KOPT-K1 (cell line): ENCODE data around the gene MISP.

Source experiments
- H3K27ac ChIP-seq: fragments of 200-600 bp; sonication (generic); 2 replicates; pipeline ENCODE4 v1.5.1; 2016; ENCODE audit warnings: antibody characterized with exemption, mild to moderate bottlenecking, low read depth, low read length; ENCODE audit not compliant: poor library complexity, severe bottlenecking
- H3K36me3 ChIP-seq: fragments of 200-600 bp; sonication (generic); 2 replicates; pipeline ENCODE4 v1.5.1; 2017; ENCODE audit warnings: antibody characterized with exemption, mild to moderate bottlenecking, low read length, moderate library complexity; ENCODE audit not compliant: insufficient read depth
- H3K9me3 ChIP-seq: fragments of 200-600 bp; sonication (generic); 2 replicates; pipeline ENCODE4 v1.5.1; 2017; ENCODE audit warnings: antibody characterized with exemption, low read length, mild to moderate bottlenecking; ENCODE audit not compliant: insufficient read depth, poor library complexity, severe bottlenecking

MISP gene

GRCh38 chr19:791567-792305, 40.8 kb downstream of the MISP start:
- H3K27ac ChIP-seq, result no peak overlapping the region
- H3K36me3 ChIP-seq, result no peaks in the 10 kb centered on the region

DNA sequence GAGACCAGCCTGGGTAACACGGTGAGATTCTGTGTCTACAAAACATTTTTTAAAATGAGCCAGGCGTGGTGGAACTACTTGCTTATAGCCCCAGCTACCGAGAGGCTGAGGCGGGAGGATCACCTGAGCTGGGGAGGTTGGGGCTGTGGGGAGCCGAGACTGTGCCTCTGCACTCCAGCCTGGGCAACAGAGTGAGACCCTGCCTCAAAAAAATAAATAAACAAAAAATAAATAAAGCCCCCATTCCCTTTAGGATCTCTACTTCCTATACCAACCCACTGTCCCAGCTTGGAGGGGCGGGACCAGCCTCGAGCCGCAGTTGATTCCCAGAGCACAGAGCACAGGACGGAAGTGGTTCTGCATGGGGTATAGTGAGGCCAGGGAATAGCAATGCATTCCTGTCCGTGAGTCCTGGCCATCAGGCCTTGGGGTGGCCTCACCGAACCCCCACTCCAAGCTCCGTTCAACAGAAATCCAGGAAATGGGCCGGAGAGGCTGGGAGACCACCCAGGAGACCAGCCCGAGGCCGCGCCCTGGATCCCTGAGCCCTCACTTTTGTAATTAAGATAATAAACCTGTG, 41.5 kb downstream of the MISP start:
- no peaks in the 10 kb centered on the region for H3K9me3 ChIP-seq
- H3K27ac ChIP-seq, result no peak overlapping the region

More at GRCh38 chr19:791567-792305, 40.8 kb downstream of the MISP start:
- no peaks in the 10 kb centered on the region for H3K9me3 ChIP-seq

DNA sequence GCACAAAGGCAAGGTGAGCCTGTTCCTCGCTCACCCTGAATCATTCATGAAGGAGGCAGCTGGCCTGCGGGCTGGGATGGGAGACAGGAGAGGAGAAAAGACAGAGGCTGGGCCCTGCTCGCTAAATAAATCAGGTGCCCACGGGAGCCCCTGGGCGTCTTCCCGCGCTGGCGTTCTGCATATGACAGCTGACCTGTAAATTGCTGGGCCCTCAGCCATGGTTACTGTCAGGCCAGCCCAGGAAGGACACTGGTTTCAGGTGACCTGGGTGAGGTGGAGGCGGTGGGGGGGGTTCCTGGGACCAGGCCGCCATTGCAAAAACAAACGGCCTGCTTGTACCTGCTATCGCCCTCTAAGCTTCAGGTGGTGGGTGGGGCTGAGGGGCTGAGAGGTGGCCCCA, 42.9 kb downstream of the MISP start:
- Histone ChIP-seq H3K27ac (no peak overlapping the region), H3K36me3 (peaks cover 9% of the 10 kb centered on the region), H3K9me3 (no peaks in the 10 kb centered on the region)

More for the DNA sequence above, 41.5 kb downstream of the MISP start:
- H3K36me3 ChIP-seq, result no peaks in the 10 kb centered on the region

DNA sequence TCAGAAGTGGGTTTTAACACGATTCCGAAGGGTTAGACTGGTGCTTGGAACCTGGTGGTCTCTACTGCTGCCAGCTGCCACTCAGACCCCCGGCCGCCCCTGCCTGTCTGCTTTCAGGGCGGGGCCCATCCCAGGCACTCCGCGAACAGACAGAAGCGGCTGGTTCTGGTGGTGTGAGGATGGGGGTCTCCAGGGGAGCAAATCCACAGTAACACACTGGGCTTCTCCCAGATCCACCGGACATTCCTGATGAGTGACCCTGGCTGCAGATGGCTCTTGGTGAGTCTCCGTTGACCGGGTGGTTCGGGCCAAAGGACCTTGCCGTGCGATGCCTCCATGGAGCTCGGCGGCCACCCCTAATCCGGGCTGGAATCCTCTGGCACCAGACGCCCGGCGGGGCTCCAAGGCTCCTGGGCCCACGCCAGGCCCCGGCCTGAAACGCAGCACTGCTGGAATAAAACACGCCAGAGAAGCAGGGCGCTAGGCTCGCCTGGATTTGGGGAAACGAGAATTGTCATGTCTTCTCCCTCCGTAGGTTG, 44.2 kb downstream of the MISP start:
- H3K36me3 ChIP-seq, result peaks cover 22% of the 10 kb centered on the region
- no peaks in the 10 kb centered on the region for H3K9me3 ChIP-seq
- H3K27ac ChIP-seq, result no peak overlapping the region

- no peaks in the 10 kb centered on the region for H3K9me3 ChIP-seq
- peak overlapping the region; percentile 72 for H3K27ac ChIP-seq
- peaks cover 30% of the 10 kb centered on the region for H3K36me3 ChIP-seq
Measured at GRCh38 chr19:795691-796581, 45.0 kb downstream of the MISP start.

GRCh38 chr19:796692-797527, 46.0 kb downstream of the MISP start, which contains the start of gene PTBP1:
PTBP1 (plus strand) TSS chr19:797452; CDS start chr19:797498, 46 bp downstream.
- Histone ChIP-seq H3K27ac (peak within 1 kb of the TSS; percentile 99), H3K9me3 (no peaks in the 10 kb centered on the region), H3K36me3 (peaks cover 40% of the 10 kb centered on the region)

DNA sequence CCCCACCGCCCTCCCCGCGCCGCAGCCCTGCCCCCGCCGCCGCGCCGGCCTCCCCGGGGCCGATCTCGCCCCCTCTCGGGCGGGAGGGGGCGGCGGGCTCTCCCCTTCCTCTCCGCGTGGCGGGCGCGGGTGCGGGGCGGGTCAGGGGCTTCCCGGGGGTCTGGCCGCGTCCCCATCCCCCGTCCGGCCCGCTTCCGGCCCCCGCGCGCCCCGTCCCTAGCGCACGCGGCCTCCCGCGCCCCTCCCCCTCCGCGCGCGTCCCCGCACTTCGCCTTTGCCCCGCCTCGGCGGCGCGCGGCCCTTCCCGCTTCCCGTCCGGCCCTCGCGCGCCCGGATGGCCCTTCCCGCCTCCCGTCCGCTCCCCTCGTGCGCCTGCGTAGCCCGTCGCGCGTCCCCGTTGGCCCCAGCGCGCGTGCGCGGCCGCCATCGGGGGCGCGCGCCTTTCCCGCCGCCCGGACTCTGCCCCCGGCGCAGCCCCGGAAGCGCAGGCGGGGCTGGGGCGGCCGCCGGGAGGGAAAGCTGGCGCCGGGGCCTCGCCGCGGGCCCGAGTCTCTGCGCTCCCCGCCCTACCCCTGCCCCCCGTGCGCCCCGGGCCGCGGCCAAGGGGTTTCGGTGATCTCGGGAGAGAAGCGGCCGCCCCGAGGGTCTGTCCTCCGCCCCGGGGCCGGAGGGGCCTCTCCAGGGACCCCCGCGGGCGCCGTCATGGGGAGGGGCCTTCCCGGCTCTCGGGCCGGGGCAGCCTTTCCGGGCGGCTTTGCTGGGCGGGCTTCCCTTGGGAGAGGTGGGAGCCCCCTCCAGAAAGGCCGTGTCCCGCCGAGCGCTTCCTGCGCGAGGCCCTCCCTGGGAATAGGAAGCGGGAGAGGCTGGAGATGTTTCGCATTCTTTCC, 46.9 kb downstream of the MISP start:
- Histone ChIP-seq H3K9me3 (no peaks in the 10 kb centered on the region), H3K36me3 (peaks cover 49% of the 10 kb centered on the region), H3K27ac (peak overlapping the region; percentile 99)

GRCh38 chr19:798415-799075, 47.6 kb downstream of the MISP start:
- Histone ChIP-seq H3K9me3 (no peaks in the 10 kb centered on the region), H3K36me3 (peaks cover 56% of the 10 kb centered on the region), H3K27ac (peak overlapping the region; percentile 99)

DNA sequence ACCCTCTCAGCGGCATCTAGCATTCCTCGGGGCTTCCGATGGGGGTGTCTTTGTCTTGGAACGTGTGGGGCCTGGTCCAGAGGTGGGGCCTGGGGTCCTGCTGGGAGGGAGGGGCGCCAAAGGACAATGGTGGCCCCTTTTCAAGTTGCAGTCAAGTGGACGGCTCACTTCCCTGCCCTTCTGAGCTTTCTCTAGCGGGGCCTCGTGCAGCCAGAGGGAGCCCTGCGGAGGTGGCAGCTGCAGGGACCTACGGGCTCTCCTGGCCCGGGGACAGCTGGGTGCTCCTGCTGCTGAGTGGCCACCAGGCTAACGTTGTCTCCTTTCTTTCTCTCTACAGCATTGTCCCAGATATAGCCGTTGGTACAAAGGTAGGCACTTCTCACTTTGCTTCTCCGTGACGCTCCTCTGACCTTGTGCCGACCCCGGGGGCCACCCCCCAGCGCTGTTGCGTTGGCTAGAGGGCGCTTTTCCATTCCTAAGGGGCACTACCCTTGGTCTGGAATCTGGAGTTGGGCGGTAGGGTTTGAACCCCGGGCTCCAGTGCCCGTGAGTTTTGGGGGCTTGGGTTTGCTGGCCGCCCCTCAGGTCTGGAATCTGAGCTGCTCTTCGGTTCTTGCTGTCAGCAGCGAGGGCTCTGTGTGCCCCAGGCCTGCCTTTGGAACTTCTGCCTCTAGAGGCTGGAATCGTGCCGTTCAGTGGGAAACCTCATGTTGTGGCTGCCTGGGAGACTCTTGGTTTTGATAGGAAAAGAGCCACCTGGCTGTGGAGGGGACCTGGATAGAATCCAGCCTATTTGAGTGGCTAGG, 48.4 kb downstream of the MISP start:
- H3K9me3 ChIP-seq, result no peaks in the 10 kb centered on the region
- peak overlapping the region; percentile 99 for H3K27ac ChIP-seq
- H3K36me3 ChIP-seq, result peaks cover 64% of the 10 kb centered on the region

DNA sequence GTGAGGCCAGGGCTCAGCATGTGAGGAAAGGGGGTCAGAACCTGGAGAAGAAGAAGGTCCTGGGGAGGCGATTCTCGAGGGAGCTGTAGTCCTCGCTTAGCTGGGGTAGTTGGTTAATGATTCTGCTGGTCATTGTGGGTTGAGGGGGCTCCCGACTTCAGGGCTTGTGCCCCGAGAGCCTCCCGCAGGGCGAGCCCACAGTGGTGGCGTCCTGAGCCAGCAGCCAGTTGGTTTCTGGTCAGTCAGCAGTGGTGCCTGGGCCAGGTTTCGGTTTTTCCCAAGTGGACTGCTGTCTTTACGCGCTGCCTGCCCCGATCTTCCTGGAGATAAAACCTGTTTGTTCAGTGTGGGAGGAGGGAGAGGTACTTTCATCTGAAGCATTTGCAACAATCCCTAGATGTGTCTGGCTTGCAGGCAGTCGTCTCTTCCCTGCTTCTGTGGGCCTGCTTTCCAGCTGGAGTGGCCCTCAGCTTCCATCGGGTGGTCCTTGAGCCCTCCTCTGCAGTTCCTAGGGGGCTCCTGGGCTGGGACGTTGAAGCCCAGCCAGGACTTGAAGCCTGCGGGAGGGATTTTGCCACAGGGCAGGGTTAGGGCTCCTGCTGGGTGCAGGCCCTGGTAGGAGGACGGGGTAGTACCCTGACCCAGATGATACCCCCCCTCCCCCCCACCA, 49.6 kb downstream of the MISP start:
- Histone ChIP-seq H3K9me3 (no peaks in the 10 kb centered on the region), H3K27ac (peak overlapping the region; percentile 99), H3K36me3 (peaks cover 76% of the 10 kb centered on the region)

DNA sequence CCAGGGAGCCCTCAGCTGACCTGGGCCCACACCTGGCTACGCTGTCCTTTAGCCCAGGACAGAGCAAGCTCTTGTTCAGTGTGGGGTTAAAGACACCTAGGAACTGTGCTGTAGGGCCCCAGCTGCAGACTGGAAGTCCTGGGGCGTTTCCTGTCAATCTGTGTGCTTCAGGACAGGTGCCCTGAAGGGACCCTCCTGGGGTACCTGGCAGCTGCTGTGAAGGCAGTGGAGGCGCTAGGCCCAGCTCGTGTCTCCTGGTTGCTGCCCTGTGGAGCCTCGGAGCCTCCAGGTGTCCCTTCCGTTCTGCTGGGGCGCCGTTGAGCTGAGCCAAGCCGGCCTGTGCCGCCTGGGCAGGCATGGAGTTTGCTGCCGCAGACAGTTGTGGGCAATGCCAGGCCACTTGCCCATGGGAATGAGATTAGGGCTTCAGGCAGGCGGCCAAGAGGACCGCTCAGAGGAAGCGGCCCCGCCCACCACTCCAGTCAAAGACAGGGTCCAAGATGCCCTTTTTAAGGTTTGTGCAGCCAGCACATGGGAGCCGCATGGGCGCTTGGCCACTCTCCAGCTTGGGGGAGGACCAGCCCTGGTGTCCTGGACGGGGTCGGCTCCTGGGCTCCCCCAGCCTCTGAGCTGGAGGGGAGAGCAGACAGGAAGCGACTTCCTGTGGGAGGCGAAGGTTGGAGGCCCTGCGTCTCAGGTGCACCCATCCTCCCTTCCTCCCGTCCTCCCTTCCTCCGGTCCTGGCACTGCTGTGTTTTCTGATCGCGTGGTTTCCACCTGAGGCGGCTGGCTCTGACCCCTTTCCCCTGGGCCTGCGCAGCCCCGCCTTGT, 50.3 kb downstream of the MISP start:
- H3K9me3 ChIP-seq, result no peaks in the 10 kb centered on the region
- H3K36me3 ChIP-seq, result peaks cover 83% of the 10 kb centered on the region
- no peak overlapping the region for H3K27ac ChIP-seq
